SH-SY5Y (cell line): ENCODE data around the gene APOM.

ENCODE experiments used
- GATA2 ChIP-seq: IDR thresholded peaks from 2 replicates; pipeline ENCODE4 v1.6.1; 2011; ENCODE audit warnings: mild to moderate bottlenecking, low read depth, low read length
- GATA3 ChIP-seq: IDR thresholded peaks from 2 replicates; pipeline ENCODE4 v1.6.1; 2011; ENCODE audit warnings: low read depth, mild to moderate bottlenecking, low read length, moderate library complexity

DNA sequence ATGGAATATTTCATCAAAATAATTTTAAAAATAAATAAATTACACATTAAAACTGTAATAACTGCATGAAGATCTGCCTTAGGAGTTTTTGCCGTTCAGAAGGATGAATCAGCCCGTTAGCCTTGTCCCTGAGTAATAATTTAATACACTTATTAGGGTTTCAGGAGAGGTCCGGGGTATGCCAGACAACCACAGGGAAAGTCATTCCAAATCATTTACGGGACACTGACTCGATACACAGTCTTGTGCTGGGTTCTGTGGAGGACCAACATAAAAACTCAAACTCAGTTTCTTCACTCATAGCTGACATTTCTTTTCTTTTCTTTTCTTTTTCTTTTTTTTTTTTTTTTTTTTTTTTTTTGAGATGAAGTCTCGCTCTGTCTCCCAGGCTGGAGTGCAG is 50.2 kb downstream of the APOM start:
- TF ChIP-seq GATA2 (no peak), GATA3 (no peak)
